OCI-LY3 (cell line): ENCODE data around the gene CTTN.

ENCODE experiments used
- H2AFZ ChIP-seq: fragments of 200-600, 300-600 bp; shearing (Covaris generic); 2 replicates; pipeline ENCODE4 v1.6.0; 2014; ENCODE audit warnings: antibody characterized with exemption, low read depth, low read length
- H3K27ac ChIP-seq: fragments of 200-600, 300-600 bp; sonication (generic); 2 replicates; pipeline ENCODE4 v1.5.1; 2014; ENCODE audit warnings: mild to moderate bottlenecking, low read length, moderate library complexity, mixed read lengths
- H3K27me3 ChIP-seq: fragments of 200-600, 300-600 bp; sonication (generic); 2 replicates; pipeline ENCODE4 v1.6.1; 2014; ENCODE audit warnings: low read depth, low read length, mixed read lengths
- H3K36me3 ChIP-seq: fragments of 200-600, 300-600 bp; sonication (generic); replicated peaks from 2 replicates; pipeline ENCODE3; 2014; ENCODE audit warnings: low read depth, low read length, mixed read lengths
- H3K4me1 ChIP-seq: fragments of 300-600, 200-600 bp; sonication (generic); 2 replicates; pipeline ENCODE4 v1.6.1; 2014; ENCODE audit warnings: low read length, mixed read lengths
- H3K4me2 ChIP-seq: fragments of 200-600, 300-600 bp; sonication (generic); 2 replicates; pipeline ENCODE4 v1.6.1; 2014; ENCODE audit warnings: low read length, mixed read lengths
- H3K4me3 ChIP-seq: fragments of 300-600, 200-600 bp; sonication (generic); 2 replicates; pipeline ENCODE4 v1.5.1; 2014; ENCODE audit warnings: antibody characterized with exemption, mild to moderate bottlenecking, low read length, moderate library complexity
- H3K79me2 ChIP-seq: fragments of 300-600, 200-600 bp; shearing (Covaris generic); 2 replicates; pipeline ENCODE4 v1.6.1; 2014; ENCODE audit warnings: mild to moderate bottlenecking, low read length, mixed read lengths
- H3K9ac ChIP-seq: fragments of 300-600, 200-600 bp; shearing (Covaris generic); 2 replicates; pipeline ENCODE4 v1.6.0; 2014; ENCODE audit warnings: mild to moderate bottlenecking, low read length, moderate library complexity
- H3K9me3 ChIP-seq: fragments of 200-600, 300-600 bp; shearing (Covaris generic); 2 replicates; pipeline ENCODE4 v1.6.1; 2014; ENCODE audit warnings: low read length, mixed read lengths; ENCODE audit not compliant: insufficient read depth
- H4K20me1 ChIP-seq: fragments of 200-600, 300-600 bp; sonication (generic); 2 replicates; pipeline ENCODE4 v1.6.1; 2016; ENCODE audit warnings: low read length, mixed read lengths; ENCODE audit not compliant: insufficient read depth
- EZH2phosphoT487 ChIP-seq: fragments of 200-600 bp; shearing (Covaris generic); IDR thresholded peaks from 2 replicates; pipeline ENCODE4 v1.6.1; 2018; ENCODE audit warnings: antibody characterized with exemption, mixed run types, low read depth
- TF ChIP-seq, protein P1 (sequence below): fragments of 200-600, 300-600 bp; sonication (generic); IDR thresholded peaks from 2 replicates; pipeline ENCODE4 v1.5.1; 2014; ENCODE audit warnings: antibody characterized with exemption, low read length, low read depth

CTTN gene

DNA sequence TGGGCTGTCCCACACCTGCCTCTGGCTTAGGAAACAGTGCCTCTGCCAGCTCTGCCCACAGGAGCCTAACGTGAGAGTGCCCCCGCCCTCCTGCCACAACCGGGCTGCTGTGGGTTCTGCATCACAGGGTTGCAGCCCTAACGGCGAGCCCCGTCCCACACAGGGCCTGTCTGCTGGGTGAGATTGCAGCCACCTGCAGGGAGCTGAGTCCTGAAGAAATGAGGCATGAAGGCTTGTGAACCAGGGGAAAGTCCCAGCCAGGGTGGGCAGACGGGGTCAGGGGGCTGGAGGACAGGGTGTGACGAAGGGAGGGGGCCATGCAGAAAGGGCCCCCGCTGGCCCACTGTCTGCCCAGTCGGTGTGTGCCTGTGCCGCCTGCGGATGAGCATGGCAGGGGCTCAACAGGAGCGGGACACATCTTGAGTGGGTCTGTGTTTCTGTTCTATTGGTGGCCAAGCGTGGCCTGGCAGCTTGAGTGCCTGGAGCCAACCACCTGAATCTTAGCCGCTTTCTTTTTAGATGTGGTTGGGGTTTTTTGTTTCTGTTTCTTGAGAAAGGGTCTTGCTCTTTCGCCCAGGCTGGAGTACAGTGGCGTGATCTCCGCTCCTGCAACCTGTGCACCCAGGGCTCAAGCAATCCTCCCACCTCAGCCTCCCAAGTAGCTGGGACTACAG is 38.9 kb downstream of the CTTN start:
- Histone ChIP-seq H3K4me3 (peak overlapping the region; percentile 63), H3K9ac (peak overlapping the region; percentile 87; the same call in 1 of the 2 replicates), H4K20me1 (no peaks in the 10 kb centered on the region), H3K36me3 (peaks cover 38% of the 10 kb centered on the region), H3K4me2 (peak overlapping the region; percentile 73), H3K79me2 (peaks cover 8% of the 10 kb centered on the region), H3K27me3 (no peaks in the 10 kb centered on the region), H3K27ac (peak overlapping the region; percentile 94), H2AFZ (no peak overlapping the region), H3K4me1 (peaks cover 68% of the 10 kb centered on the region), H3K9me3 (0 out of 2 replicates have a peak, but pooled peaks cover 7% of the 10 kb centered on the region)
- TF ChIP-seq EZH2phosphoT487, result no peak
- TF ChIP-seq, protein P1, sequence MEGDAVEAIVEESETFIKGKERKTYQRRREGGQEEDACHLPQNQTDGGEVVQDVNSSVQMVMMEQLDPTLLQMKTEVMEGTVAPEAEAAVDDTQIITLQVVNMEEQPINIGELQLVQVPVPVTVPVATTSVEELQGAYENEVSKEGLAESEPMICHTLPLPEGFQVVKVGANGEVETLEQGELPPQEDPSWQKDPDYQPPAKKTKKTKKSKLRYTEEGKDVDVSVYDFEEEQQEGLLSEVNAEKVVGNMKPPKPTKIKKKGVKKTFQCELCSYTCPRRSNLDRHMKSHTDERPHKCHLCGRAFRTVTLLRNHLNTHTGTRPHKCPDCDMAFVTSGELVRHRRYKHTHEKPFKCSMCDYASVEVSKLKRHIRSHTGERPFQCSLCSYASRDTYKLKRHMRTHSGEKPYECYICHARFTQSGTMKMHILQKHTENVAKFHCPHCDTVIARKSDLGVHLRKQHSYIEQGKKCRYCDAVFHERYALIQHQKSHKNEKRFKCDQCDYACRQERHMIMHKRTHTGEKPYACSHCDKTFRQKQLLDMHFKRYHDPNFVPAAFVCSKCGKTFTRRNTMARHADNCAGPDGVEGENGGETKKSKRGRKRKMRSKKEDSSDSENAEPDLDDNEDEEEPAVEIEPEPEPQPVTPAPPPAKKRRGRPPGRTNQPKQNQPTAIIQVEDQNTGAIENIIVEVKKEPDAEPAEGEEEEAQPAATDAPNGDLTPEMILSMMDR, result no peak

DNA sequence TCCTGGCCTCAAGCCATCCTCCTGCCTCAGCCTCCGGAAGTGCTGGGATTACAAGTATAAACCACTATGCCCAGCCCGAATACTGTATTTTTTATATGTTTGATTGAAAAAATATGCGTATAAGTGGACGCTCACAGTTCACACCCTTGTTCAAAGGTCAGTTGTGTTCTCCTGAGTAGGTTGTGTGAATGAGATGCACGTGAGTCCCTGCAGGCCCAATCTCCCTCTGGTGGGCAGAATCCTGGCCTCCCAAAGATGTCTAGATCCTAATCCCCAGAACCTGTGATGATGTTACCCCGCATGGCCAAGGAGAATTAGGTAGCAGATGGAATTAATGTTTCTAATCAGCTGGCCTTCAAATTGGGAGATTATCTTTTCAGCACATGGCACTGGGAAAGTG is 41.9 kb downstream of the CTTN start:
- Histone ChIP-seq H3K9ac (no peak overlapping the region), H4K20me1 (no peaks in the 10 kb centered on the region), H3K27ac (no peak overlapping the region), H3K9me3 (0 out of 2 replicates have a peak, but pooled peaks cover 7% of the 10 kb centered on the region), H2AFZ (no peak overlapping the region), H3K36me3 (peaks cover 27% of the 10 kb centered on the region), H3K4me3 (no peak overlapping the region), H3K79me2 (peaks cover 8% of the 10 kb centered on the region), H3K27me3 (no peaks in the 10 kb centered on the region), H3K4me1 (peaks cover 53% of the 10 kb centered on the region), H3K4me2 (no peak overlapping the region)
- TF ChIP-seq EZH2phosphoT487, result no peak
- TF ChIP-seq, protein P1, result no peak

DNA sequence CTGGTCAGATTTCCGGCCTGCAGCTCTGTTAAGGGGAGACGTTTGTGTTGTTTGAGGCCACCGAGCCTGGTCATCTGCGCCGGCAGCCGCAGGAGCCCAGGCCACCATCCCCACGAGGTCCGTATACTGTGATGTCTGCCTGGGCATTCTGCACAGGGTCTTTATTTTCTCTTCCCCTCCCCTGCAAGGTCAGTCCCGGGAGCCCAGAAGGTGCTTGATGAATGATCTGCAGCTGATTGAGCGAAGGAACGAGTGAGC is 45.4 kb downstream of the CTTN start:
- Histone ChIP-seq H3K27ac (no peak overlapping the region), H2AFZ (no peak overlapping the region), H3K4me2 (no peak overlapping the region), H3K79me2 (no peaks in the 10 kb centered on the region), H4K20me1 (no peaks in the 10 kb centered on the region), H3K4me1 (peaks cover 25% of the 10 kb centered on the region), H3K27me3 (no peaks in the 10 kb centered on the region), H3K9ac (no peak overlapping the region), H3K9me3 (peaks cover 2% of the 10 kb centered on the region; the same call in 1 of the 2 replicates), H3K36me3 (peaks cover 13% of the 10 kb centered on the region), H3K4me3 (no peak overlapping the region)
- TF ChIP-seq EZH2phosphoT487, result no peak
- TF ChIP-seq, protein P1, result no peak

DNA sequence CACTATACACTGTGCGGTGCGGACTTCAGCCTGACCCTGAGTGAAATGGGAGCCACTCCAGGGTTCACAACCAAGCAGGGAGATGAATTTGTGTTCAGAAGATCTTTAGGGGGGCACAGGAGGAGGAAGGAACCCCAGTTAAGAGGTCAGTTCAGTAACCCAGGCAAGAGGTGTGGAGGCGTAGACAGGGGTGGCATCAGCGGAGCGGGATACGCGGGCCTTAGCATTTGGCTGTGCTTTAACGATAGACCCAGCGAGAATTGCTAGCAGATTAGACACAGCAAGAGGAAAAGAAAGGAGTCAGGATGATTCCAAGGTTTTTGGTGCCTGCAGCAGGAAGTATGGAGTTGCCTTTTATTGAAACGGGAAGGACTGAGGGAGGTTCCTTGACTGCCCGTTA is 46.8 kb downstream of the CTTN start:
- no peak overlapping the region for H2AFZ ChIP-seq
- peaks cover 19% of the 10 kb centered on the region for H3K36me3 ChIP-seq
- H3K4me1 ChIP-seq, result peaks cover 32% of the 10 kb centered on the region
- no peak overlapping the region for H3K4me3 ChIP-seq
- H3K9me3 ChIP-seq, result peaks cover 12% of the 10 kb centered on the region; the same call in 1 of the 2 replicates
- no peak overlapping the region for H3K9ac ChIP-seq
- H3K4me2 ChIP-seq, result no peak overlapping the region
- H4K20me1 ChIP-seq, result no peaks in the 10 kb centered on the region
- no peaks in the 10 kb centered on the region for H3K79me2 ChIP-seq
- H3K27me3 ChIP-seq, result no peaks in the 10 kb centered on the region
- H3K27ac ChIP-seq, result no peak overlapping the region
- no peak for TF ChIP-seq EZH2phosphoT487
- TF ChIP-seq, protein P1, result no peak
